PC-3 (cell line): ENCODE measurements around the gene LHX2.

Source experiments
- CTCF ChIP-seq: fragments of 300-600 bp; sonication (generic); conservative IDR thresholded peaks from 2 replicates; pipeline ENCODE4 v1.5.1; 2017; ENCODE audit warnings: antibody characterized with exemption, low read depth, mild to moderate bottlenecking, low read length
- EZH2 ChIP-seq: fragments of 300-600 bp; sonication (generic); IDR thresholded peaks from one replicate; pipeline ENCODE4 v1.6.1; 2017; ENCODE audit warnings: antibody characterized with exemption, mild to moderate bottlenecking, low read length; ENCODE audit not compliant: unreplicated experiment

GRCh38 chr9:124020520-124021384 is 9.2 kb downstream of the LHX2 start:
- TF ChIP-seq CTCF (no peak), EZH2 (no peak)
